Measurements from ENCODE around the gene GPRC5D.

Gene GPRC5D

GRCh38 chr12:12938541-12938940 is 13.4 kb downstream of the GPRC5D start:
- no peak for DNase-seq (ENCODE audit: low read depth in 2 of 2)

DNA sequence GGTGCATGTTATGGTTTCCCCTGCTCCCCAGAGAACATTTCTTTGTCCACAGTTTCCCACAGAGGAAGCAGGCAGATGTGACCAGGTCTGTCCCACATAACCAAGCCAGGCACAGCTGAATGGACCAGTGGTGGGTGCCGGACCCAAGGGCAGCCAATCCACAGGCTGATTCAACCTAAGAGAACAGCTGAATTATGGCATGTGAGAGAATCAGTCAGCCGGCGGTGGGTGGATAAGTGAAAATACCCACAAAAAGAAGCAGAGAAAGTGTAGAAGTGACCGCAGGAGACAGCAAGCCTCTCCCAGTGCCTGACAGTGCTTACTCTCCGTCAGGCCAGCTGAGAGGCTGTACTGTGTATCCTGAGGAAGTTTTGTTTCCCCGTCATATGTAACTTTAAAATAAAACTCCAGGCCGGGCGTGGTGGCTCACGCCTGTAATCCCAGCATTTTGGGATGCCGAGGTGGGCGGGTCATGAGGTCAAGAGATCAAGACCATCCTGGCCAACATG is 14.9 kb downstream of the GPRC5D start:
- DNase-seq (ENCODE audit: low read depth in 2 of 2) = no peak

- DNase-seq (ENCODE audit: low read depth in 2 of 2) = no peak
These were observed 17.4 kb downstream of the GPRC5D start for GRCh38 chr12:12934556-12934955.

- DNase-seq (ENCODE audit: low read depth in 2 of 2) = no peak
These were observed 18.2 kb downstream of the GPRC5D start for GRCh38 chr12:12933742-12934141.

DNA sequence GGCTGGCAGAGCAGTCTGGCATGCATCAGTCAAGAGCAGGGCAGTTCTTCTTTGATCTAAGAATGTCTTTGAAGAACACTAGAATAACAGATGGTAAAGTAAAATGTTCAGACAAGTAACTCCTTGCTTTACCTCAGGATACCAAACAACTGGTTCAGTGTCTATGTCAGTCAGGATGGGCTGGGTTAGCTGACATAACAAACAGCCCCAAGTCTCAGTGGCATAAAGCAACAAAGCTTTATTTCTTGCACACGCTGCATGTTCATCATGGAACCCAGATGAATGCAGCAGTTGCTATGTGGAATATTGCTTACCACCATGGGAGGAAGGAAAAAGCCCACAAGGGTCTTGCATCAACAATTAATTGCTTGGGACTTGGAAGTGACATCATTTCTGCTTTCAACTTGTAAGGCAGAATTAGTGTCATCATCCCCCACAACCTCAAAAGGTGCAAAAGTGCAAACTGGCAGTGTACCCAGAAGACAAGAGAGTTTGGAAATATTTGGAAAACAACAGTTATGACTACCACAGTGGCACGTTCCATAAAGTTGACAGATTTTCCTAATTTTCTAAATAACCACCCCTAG is 21.2 kb downstream of the GPRC5D start:
- DNase-seq (ENCODE audit: low read depth in 2 of 2) = no peak

DNA sequence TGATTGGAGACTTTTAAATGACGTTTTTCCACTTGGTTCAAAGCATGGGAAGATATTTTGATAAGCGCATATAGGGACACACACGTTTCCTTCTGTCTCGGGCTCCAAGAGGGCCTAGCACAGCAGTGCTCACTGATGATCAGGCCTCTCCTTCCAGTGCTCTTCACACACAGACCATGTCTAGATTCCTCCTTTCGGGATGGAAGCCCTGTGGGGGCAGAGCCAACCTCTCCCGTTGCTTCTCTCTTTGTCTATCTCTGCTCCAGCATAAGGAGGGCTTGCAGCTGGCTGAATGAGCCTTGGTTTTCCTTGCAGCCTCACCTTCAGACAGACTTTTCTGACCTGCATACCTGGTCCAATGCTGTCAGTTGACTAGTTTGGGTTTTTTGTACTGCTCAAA is 22.3 kb downstream of the GPRC5D start:
- DNase-seq (ENCODE audit: low read depth in 2 of 2) = no peak

- peak in 1 of 2 donors; percentile 4 for DNase-seq (ENCODE audit: low read depth in 2 of 2)
These were observed 24.5 kb downstream of the GPRC5D start for GRCh38 chr12:12927211-12928079.

- DNase-seq (ENCODE audit: low read depth in 2 of 2) = no peak
These were observed 25.3 kb downstream of the GPRC5D start for GRCh38 chr12:12926571-12927071.

GRCh38 chr12:12925388-12925787 is 26.6 kb downstream of the GPRC5D start:
- no peak for DNase-seq (ENCODE audit: low read depth in 2 of 2)

DNA sequence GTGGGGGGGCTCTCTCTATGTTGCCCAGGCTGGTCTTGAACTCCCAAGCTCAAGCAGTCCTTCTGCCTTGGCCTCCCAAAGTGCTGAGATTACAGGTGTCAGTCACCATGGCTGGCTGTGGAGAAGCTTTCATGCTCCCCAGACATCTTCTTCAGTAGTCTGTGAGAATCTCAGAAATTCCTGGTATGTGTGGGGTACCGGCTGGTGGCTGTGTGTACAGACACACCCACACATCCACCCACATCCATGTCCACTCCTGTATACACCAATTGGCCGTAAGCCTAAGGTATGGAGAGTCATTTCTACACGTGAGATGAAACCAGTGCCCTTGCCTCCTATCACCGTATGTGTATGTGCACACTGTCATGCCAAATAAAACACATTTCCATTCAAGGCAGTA is 27.8 kb downstream of the GPRC5D start:
- no peak for DNase-seq (ENCODE audit: low read depth in 2 of 2)

- no peak for DNase-seq (ENCODE audit: low read depth in 2 of 2)
These were observed 29.0 kb downstream of the GPRC5D start for GRCh38 chr12:12922978-12923377.

DNA sequence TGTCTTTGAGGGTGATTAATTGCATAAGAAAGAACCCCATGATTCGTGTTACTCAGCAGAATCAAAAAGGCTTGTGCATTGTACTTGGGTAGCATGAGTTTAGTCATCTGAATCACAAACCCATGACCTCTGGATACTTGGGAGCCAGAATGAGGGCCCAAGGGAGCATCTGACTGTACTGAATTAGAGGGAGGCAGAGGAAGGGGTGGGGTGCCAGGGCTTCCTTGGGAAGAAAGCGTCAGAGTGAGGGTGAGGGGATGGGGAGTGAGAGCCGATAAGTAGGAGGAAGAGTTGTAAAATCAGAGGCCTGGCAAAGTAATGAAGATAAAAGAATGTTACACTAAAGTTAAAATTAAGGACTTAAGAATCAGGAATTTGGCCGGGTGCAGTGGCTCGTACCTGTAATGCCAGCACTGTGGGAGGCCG is 29.8 kb downstream of the GPRC5D start:
- DNase-seq (ENCODE audit: low read depth in 2 of 2) = no peak

GRCh38 chr12:12919666-12920435 is 32.1 kb downstream of the GPRC5D start:
- DNase-seq (ENCODE audit: low read depth in 2 of 2) = no peak

DNA sequence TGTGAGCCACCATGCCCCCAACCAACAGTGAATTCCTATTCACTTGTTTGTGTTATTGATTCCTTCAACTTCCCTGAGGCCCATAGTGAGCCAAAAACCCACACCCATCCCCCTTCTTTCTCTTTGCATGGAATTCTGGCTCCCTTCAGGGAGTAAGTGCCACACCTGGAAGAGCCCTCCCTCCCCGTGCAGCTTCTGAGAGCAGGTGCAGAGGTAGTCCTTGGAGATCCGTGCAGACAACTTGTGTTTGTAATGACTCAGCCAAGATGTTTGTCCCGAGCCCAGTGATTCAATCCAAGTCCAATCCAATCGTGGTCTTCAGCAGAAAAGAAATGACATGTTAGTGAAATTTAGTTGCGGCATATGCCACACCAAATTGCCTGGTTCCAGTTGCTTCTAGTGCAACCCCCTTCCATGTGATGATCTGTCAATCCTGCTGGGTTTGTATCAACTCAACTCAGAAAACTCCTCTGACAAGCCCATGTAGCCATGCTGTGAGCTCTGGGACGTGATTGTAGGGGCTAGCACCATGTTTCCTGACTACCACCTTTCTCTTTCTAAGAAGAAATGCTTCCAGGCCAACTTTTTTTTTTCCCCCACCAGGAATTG is 33.1 kb downstream of the GPRC5D start:
- no peak for DNase-seq (ENCODE audit: low read depth in 2 of 2)

DNA sequence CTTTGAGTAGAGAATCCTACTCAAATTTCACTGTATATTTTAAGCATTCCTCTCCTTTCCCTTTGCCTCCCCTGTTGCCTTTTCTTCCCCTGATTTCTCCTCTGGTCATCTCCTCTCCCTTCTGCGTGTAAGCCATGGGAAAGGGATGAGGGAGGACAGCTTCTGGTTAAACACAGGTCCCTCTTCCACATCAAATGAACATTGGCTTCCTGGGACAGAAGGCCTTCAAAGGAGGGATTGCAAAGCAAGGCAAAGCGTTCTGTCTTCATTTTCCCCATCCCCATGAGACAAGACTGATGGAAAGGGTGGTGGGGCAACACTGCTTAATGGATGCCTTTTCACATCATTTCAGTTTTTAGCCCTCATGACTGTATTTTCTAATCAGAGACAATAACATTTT is 34.5 kb downstream of the GPRC5D start:
- no peak for DNase-seq (ENCODE audit: low read depth in 2 of 2)

DNA sequence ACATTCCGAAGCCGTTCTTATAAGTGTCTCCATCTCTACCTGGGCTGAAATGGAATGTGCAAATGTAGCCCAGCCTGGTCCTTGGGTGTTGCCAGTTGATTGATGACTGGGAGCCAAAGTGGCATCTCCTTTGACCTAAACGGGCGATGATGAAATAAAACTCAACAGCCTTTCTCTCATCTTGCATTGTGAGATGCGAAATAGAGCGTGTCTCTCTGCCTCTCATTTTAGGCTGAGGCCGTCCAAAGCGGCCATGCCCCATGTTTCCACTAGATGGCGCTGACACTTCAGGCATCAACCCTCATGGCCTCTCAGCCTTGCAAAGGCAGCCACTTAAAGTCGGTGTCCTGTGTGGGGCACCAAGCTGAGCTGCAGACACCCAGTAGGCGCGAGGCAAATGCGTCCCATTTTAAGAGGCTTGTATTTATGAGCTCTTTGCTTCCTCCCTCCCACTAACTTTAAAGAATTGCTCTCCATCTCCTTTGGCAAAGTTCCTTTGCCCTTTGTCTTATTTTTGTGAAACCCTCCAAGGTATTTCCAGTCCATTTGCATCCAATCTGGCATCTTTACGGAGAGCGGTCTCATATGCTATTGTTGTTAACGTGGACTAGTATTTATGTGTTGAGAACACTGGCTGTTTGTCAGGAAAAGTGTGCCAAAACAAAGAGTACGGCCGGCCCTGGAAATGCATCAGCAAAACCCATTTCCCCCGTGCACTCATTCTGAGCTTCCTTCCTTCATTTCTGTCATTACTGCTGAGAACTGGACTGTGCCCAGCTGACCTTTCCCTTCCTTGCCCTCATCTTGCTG is 35.6 kb downstream of the GPRC5D start:
- peak; percentile 71 to 82 for DNase-seq (ENCODE audit: low read depth in 2 of 2)

DNA sequence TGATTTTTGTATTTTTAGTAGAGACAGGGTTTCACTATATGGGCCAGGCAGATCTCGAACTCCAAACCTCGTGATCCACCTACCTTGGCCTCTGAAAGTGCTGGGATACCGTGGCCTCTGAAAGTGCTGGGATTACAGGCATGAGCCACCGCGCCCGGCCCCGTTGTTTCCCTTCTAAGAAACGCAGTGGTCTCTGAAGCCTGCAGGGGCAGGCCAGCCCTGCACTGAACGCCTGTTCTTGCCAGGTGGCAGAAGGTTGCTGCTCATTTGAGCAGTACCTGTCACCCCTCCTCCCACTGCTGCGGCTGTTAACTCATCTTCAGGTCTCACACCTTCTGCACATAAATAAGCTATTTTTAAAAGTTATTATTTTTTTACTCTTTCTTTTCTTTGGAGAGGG is 36.3 kb downstream of the GPRC5D start:
- no peak for DNase-seq (ENCODE audit: low read depth in 2 of 2)

DNA sequence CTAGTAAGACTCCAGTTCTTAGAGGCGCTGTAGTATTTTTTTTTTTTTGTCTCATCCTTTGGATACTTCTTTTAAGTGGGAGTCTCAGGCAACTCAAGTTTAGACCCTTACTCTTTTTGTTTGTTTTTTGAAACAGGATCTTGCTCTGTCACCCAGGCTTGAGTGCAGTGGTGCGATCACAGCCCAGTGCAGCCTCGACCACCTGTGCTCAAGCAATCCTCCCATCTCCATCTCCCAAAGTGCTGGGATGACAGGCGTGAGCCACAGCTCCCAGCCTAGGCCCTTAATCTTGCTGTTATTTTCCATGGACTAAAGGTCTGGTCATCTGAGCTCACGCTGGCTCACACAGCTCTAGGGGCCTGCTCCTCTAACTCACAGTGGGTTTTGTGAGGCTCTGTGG is 39.3 kb downstream of the GPRC5D start:
- DNase-seq (ENCODE audit: low read depth in 2 of 2) = no peak

DNA sequence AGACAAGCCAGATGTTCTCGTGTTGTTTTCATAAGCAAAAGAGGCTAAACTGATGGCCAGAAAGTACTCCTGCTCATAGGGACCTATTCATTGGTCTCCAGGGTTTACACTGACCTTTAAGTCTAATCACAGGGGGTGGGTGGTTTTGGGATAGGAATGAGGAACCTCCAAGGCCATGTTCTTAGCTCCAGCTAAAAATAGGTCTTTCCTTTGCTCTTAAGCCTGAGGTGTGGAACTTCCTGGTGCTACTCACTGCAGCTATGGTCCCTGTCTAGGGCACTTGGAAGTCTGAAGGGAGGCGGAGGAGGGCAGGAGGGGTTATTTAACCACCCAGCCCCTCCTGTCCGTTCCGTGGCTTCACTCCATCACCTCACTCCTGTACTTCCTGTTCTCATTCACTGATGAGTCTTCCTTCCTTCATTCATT is 42.0 kb downstream of the GPRC5D start:
- no peak for DNase-seq (ENCODE audit: low read depth in 2 of 2)

DNA sequence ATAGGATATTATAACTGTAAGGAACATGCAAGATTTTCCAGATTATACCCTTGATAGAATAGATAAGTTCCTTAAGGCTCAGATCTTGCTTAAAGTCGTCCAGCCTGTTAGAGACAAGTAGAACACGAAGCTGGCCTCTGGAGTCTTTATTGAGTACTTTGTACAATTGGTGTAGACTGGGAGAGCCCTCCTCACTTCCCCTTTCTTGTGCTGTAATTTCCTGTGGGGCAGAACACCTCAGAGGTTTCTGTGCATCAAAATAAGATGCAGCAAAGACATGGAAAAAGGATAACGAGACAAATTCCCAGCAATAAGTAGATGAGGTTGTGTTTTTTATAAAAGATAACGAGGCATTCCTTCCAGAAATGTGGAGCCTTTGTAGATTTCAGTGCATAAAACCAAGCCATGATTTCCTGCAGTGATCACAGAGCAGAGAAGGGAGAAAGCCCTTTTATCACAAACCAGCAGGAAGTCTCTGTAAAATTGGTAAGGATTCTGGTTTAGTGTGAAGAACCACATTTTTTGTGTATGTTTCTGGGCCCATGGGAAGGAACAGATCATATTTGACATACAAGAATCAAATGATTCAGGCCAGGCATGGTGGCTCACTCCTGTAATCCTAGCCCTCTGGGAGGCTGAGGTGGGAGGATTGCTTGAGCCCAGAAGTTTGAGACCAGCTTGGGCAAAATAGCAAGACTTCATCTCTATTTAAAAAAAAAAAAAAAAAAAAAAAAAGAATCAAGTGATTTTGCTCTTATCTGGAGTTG is 42.6 kb downstream of the GPRC5D start:
- no peak for DNase-seq (ENCODE audit: low read depth in 2 of 2)

Measured in stimulated activated CD4-positive, alpha-beta T cell treated with anti-CD3 and anti-CD28 coated beads, Interleukin-15, amount 100 ng/mL, for 48 hours (primary cell).